Measurements from ENCODE around the gene CPEB3. TPM values are rescaled to one million over a fixed set of nuclear protein-coding genes. Genes with fewer than 3 reads are reported as not detected.

The CPEB3 gene
- total RNA-seq, 4 donors from 2014 or later, result 12.3 to 18.4 (median 12.7) TPM

DNA sequence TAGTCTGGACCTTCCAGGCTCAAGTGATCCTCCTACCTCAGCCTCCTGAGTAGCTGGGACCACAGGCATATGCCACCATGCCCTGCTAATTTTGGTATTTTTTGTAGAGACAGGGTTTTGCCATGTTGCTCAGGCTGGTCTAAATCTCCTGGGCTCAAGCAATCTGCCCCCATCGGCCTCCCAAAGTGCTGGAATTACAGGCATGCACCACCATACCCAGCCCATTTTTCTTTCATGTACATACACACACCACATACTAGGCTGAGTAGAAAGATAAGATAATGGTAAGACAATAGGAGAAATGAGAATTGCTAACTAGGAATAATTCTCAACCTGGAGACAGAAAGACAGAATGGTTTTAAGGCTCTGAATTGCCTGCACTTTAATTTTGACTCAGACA, 83.8 kb downstream of the CPEB3 start:
- no peaks in the 10 kb centered on the region for H3K36me3 ChIP-seq
- intact Hi-C loops (cut with DNase I), result no loop called here
- peaks cover 17 to 24% of the 10 kb centered on the region in 2 donors for H3K4me1 ChIP-seq
- no peak for DNase-seq
- no peak overlapping the region for H3K27ac ChIP-seq
- 84 to 94% methylated on average over 1 of the region's 1 CpG for WGBS, 2 donors
- no peaks in the 10 kb centered on the region for H3K9me3 ChIP-seq
- no peaks in the 10 kb centered on the region for H3K27me3 ChIP-seq
- no peak overlapping the region for H3K4me3 ChIP-seq (replicated peaks in 1 of 3)
- TF ChIP-seq CTCF (IDR thresholded peaks at IDR 0.05) (no peak), POLR2A (IDR thresholded peaks at IDR 0.05) (no peak)

DNA sequence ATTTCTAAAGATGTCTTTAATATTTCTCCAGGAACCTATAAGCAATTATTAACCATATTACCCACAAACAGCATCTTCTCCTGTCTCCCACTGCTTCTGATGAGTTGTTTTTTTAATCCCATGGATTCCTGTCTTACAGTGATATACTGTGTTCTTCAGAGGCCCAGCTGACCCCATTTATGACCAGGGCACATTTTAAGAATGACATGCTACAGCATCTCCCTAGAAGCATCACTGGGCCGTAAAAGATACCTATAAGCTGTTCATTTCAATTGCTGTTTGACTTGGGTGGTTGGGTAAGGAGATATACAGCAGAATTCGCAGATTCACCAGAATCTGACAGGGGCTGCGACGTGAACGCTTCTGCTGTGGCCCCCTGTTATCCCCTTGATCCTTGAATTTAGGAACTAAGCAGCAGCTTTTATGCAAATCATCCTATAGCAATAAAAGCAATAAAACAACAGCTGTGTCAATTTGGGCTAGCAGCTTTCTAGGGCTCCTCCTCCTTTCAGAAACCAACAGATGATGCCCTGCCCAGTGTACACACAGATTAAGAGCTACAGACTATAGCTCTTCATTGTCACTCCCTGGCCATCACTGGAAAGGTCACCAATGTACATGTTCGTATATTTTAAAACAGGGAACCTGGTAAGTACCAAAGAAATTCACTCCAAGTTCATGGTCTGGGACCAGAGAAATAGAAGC, 86.8 kb downstream of the CPEB3 start:
- no peaks in the 10 kb centered on the region for H3K9me3 ChIP-seq
- H3K27ac ChIP-seq, result no peak overlapping the region
- H3K27me3 ChIP-seq, result no peaks in the 10 kb centered on the region
- TF ChIP-seq CTCF (IDR thresholded peaks at IDR 0.05) (no peak), POLR2A (IDR thresholded peaks at IDR 0.05) (no peak)
- H3K36me3 ChIP-seq, result no peaks in the 10 kb centered on the region
- intact Hi-C loops (cut with DNase I), result no loop called here
- H3K4me1 ChIP-seq, result peaks cover 6 to 16% of the 10 kb centered on the region in 2 donors
- no peak for DNase-seq
- no peak overlapping the region for H3K4me3 ChIP-seq (replicated peaks in 1 of 3)
- 94 to 96% methylated on average over 6 of the region's 6 CpGs for WGBS, 2 donors

GRCh38 chr10:92202536-92202935, 88.3 kb downstream of the CPEB3 start:
- H3K4me1 ChIP-seq, result peaks cover under 1 to 2% of the 10 kb centered on the region in 2 donors

DNA sequence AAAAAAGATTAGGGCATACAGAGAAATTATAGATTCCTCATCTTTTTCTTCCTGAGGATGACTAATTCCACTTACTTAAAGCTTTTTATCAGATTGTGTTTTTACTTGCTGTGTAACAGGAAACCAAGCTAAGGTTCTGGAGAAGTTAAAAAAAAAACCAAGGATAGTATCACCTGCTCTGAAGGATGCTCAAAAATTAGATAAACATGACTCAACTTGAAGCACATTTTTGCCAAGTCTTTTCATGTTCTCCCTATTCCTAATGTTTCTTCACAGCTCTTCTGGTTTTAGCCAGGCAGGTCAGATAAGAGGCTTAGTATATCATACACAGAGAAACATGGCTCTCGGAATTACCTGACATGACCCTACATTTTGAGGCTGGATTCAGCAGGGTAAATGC, 90.3 kb downstream of the CPEB3 start:
- no peaks in the 10 kb centered on the region for H3K9me3 ChIP-seq
- intact Hi-C loops (cut with DNase I), result no loop called here
- no peak overlapping the region for H3K27ac ChIP-seq
- DNase-seq, result no peak
- no peaks in the 10 kb centered on the region for H3K27me3 ChIP-seq
- peaks cover 0 to 3% of the 10 kb centered on the region in 2 donors for H3K4me1 ChIP-seq
- TF ChIP-seq CTCF (IDR thresholded peaks at IDR 0.05) (no peak), POLR2A (IDR thresholded peaks at IDR 0.05) (no peak)
- H3K36me3 ChIP-seq, result no peaks in the 10 kb centered on the region
- H3K4me3 ChIP-seq (replicated peaks in 1 of 3), result no peak overlapping the region
- WGBS, 2 donors, result 91 to 97% methylated on average over 1 of the region's 1 CpG

More at GRCh38 chr10:92202536-92202935, 88.3 kb downstream of the CPEB3 start:
- no peaks in the 10 kb centered on the region for H3K27me3 ChIP-seq
- WGBS, 2 donors, result 52 to 58% methylated on average over 1 of the region's 1 CpG
- DNase-seq, result no peak
- intact Hi-C loops (cut with DNase I), result no loop called here
- TF ChIP-seq CTCF (IDR thresholded peaks at IDR 0.05) (no peak), POLR2A (IDR thresholded peaks at IDR 0.05) (no peak)
- no peak overlapping the region for H3K4me3 ChIP-seq (replicated peaks in 1 of 3)
- no peak overlapping the region for H3K27ac ChIP-seq
- no peaks in the 10 kb centered on the region for H3K9me3 ChIP-seq
- H3K36me3 ChIP-seq, result no peaks in the 10 kb centered on the region

DNA sequence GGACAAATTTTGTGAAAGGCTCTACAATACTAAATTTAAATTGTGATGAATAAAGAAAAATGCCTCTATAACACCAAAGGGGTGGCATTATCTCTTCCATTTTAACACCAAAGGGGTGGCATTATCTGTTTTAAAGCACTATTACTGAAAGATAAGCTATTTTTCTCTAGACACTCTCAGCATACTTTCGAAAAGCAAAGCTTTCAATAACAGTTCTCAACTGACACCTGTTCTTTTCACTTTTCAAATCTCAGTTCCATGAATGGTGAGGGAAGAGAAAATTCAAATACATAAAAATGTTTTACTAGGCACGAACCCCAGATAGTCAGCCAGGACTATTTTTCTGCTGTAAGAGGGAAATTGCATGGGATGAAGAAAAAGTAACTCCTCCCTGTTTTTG, 103.8 kb downstream of the CPEB3 start:
- H3K36me3 ChIP-seq, result no peaks in the 10 kb centered on the region
- H3K4me3 ChIP-seq (replicated peaks in 1 of 3), result no peak overlapping the region
- no peak for TF ChIP-seq CTCF (IDR thresholded peaks at IDR 0.05)
- TF ChIP-seq POLR2A (IDR thresholded peaks at IDR 0.05), result no peak
- 96 to 98% methylated on average over 2 of the region's 2 CpGs for WGBS, 2 donors
- no peaks in the 10 kb centered on the region for H3K9me3 ChIP-seq
- intact Hi-C loops (cut with DNase I), result no loop called here
- no peak overlapping the region for H3K27ac ChIP-seq
- no peaks in the 10 kb centered on the region for H3K27me3 ChIP-seq
- no peaks in the 10 kb centered on the region for H3K4me1 ChIP-seq
- DNase-seq, result no peak

Data from thyroid gland (tissue), 4 donors.